Smooth muscle cell of the umbilical artery (primary cell): ENCODE results near the gene CLDN24. TPM values are rescaled to one million over a fixed set of nuclear protein-coding genes. Genes with fewer than 3 reads are reported as not detected.

Experiments
- total RNA-seq: library from RNA; depleted of rRNA; stranded (reverse); fragments of >200 nt; gene quantifications from 2 replicates; pipeline ENCODE4 v1.2.3, GENCODE V29; 2014

The CLDN24 gene
- not detected in 2 replicates for total RNA-seq

GRCh38 chr4:183322326-183322725 lies at the start of gene CLDN24:
Gene CLDN24 (minus strand): TSS chr4:183322426. CDS start chr4:183322426, 0 bp downstream.

DNA sequence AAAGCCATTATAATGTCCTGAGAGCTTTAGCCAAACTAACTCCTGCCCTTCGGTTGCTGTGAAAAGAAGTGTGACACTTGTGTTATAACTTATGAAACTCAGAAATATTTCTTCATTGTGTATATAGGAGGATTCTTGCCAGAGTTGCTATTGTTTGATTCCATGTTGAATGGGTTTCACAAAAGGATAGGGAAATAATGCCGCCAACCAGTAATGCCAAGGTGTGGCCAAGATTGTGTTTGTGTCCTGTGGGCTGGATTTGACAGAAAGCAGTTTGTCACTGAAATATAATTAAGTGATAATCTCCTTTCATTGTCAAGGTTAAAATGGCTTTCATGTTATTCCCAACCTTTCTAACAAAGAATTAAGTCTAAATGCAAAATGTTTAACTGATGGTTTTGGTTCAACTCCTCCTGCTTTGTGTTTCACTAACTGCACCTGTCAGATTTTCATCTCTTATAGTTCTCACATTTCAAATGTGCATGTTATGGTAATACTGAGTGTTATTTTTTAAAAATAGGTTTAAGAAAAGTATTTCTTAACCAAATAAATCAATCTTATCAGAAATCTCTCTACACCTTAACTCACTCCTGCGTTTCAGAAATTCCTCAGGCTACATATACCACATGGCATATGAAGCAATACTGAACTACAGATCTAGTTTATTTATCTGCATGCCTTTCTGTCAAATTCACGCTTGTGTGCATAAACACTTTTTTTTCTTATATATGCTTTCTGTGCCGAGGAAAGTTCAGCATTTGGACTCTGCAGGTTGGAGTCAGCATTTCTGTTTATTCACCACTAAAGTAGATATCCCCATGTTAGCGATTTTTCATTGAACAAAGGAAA lies 1.8 kb downstream of the CLDN24 start, which contains the start of gene CLDN22:
Gene CLDN22 (minus strand): TSS at position 66 of the 849 bp plus-strand sequence. CDS start 58 bp downstream, at position 8.

Other genes starting within 250 kb of the CLDN24 start
- gene WWC2, start 223.2 kb downstream of the CLDN24 start, total RNA-seq = 34.1 and 64.2 TPM in 2 replicates
- gene CLDN22, start 2.1 kb downstream of the CLDN24 start, total RNA-seq = not detected in 2 replicates
- 14.3 and 15.4 TPM in 2 replicates for gene CDKN2AIP, start 122.2 kb upstream of the CLDN24 start, total RNA-seq
- gene ING2, start 182.6 kb upstream of the CLDN24 start, total RNA-seq = 10.7 and 15.8 TPM in 2 replicates